ENCODE data around the gene NFATC3.
"Not testable (repeated sequence)": the region's sequence is repeated elsewhere in the genome, so short reads cannot be mapped to it uniquely, and the experiment has no call there.

Gene NFATC3

DNA sequence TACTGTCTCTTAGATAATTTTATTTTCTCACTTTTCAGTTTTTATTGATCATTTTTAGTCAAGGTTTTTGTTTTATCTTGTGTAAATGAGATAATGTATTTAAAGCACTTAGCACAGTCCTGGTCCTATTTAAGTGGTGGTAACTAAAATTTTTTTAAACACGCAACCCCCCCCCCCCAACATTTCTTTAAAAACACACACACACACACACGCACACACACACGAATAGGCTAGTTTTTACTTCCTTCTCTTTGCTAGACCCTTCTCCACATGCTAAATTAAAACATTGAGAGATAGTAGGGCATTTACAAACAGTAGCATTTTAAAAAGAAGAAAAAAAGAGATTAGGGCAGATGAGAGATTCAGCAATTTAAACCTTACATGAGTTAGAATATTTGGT lies 5.0 kb downstream of the NFATC3 start:
- DNase-seq = peak; percentile 56

GRCh38 chr16:68090533-68090932 lies 5.4 kb downstream of the NFATC3 start:
- no peak for DNase-seq

- peak; percentile 71 for DNase-seq
These were observed 6.5 kb downstream of the NFATC3 start for GRCh38 chr16:68091380-68092261.

DNA sequence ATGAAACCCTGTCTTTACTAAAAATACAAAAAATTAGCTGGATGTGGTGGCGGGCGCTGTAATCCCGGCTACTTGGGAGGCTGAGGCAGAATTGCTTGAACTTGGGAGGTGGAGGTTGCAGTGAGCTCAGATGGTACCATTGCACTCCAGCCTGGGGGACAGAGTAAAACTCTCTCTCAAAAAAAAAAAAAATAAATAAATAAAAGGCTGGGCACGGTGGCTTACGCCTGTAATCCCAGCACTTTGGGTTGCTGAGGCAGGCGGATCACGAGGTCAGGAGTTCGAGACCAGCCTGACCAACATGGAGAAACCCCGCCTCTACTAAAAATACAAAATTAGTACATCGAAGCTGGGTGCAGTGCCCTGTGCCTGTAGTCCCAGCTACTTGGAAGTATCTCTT lies 7.1 kb downstream of the NFATC3 start:
- not testable (repeated sequence) for DNase-seq

GRCh38 chr16:68093816-68094613 lies 8.8 kb downstream of the NFATC3 start:
- peak; percentile 76 for DNase-seq

- no peak for DNase-seq
These were observed 9.4 kb downstream of the NFATC3 start for GRCh38 chr16:68094614-68094934.

GRCh38 chr16:68096491-68096890 lies 11.3 kb downstream of the NFATC3 start:
- DNase-seq = no peak

DNA sequence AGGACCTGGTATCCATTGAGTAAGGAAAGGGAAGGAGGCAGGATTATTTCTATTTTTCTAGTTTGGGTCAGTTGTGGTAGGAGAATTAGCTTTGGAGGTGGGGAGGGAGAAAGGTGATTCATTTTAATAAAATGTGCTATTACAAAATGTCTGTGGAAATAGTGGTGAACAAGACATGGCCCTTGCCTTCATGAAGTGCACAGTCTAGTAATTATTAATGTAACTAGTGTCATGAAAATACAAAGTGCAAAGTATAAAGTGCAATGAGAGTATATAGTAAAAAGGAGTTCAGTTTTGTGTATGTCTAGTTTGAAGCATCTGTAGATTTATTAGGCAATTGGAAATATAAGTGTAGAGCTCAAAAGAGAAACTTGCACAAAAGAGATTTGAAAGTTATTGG lies 11.9 kb downstream of the NFATC3 start:
- no peak for DNase-seq

- DNase-seq = no peak
These were observed 12.7 kb downstream of the NFATC3 start for GRCh38 chr16:68097895-68098294.

- DNase-seq = no peak
These were observed 15.3 kb downstream of the NFATC3 start for GRCh38 chr16:68100488-68100887.

GRCh38 chr16:68105611-68106010 lies 20.4 kb downstream of the NFATC3 start:
- no peak for DNase-seq

- not testable (repeated sequence) for DNase-seq
These were observed 22.2 kb downstream of the NFATC3 start for GRCh38 chr16:68107230-68107928.

GRCh38 chr16:68109156-68109555 lies 24.0 kb downstream of the NFATC3 start:
- not testable (repeated sequence) for DNase-seq

GRCh38 chr16:68110611-68111010 lies 25.4 kb downstream of the NFATC3 start:
- DNase-seq = not testable (repeated sequence)

- DNase-seq = no peak
These were observed 26.2 kb downstream of the NFATC3 start for GRCh38 chr16:68111379-68111778.

DNA sequence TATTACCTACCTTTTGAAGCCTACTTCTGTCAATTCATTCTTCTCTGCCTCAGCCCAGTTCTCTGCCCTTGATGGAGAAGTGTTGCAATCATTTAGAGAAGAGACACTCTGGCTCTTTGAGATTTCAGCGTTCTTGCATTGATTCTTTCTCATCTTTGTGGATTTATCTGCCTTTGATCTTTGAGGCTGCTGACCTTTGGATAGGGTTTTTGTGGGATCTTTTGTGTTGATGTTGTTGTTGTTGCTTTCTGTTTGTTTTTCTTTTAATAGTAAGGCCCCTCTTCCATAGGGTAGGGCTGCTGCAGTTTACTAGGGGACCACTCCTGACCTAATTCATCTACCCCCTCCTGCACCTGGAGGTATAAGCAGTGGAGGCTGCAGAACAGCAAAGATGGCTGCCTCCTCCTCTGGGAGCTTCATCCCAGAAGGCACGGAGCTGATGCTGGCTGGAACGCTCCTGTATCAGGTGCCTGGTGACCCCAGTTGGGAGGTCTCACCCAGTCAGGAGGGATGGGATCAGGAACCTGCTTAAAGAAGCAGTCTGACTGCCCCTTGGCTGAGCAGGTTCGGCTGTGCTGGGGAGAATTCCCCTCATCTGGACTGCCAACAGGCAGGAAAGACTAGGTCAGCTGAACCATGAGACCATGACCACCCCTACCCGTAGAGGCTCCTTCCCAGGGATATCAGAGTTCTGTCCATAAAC lies 28.0 kb downstream of the NFATC3 start:
- no peak for DNase-seq

DNA sequence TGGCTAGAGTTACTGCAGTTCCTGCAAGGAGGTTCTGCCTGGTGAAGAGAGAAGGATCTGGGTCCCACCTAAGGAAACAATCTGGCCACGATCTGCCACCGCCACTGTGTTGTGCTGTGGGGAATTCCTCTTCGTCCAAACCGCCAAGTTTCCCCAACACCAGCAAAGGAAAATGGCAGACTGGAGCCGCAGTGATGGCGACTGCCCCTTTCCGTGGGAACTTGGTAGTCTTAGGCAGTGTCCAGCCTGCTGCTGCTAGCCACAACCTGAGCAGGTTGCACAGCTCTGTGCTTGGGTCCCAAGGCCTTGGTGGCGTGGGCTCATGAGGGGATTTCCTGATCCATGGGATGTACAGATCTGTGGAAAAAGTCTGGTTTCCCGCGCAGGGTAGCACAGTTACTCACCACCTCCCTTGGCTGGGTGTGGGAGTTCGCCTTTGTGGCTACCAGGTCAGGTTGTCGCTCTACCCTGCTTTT lies 28.6 kb downstream of the NFATC3 start:
- no peak for DNase-seq

DNA sequence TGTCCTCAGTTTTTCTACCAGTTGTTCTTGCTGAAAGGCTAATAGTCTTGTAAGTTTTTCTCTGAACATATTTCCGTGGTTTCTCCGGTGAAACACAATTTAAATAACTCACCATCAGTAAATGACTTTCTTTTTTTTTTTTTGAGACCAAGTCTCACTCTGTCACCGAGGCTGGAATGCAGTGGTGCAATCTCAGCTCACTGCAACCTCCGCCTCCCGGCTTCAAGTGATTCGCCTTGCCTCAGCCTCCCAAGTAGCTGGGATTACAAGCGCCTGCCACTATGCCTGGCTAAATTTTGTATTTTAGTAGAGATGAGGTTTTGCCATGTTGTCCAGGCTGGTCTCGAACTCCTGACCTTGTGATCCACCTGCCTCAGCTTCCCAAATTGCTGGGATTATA lies 29.8 kb downstream of the NFATC3 start:
- not testable (repeated sequence) for DNase-seq

GRCh38 chr16:68115851-68116250 lies 30.7 kb downstream of the NFATC3 start:
- DNase-seq = no peak

GRCh38 chr16:68116256-68116867 lies 31.2 kb downstream of the NFATC3 start:
- peak; percentile 74 for DNase-seq

DNA sequence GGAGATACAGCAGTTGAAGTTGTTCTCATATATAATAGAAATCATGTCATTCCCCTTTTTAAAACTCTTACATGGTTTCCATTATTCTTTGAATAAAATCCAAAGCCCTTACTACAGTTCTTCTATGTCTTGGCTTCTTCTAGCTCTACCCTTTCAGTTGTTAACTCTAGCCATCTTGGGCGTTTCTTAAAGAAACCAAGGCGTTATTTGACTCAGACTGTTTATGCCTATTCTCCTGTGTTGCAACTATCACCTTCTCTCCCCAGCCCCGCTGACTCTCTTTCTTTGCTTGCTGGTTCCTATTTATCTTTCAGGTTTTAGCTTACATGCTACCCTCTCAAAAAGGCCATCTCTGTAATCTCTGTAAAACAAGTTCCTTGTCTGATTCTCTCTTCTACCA lies 32.7 kb downstream of the NFATC3 start:
- DNase-seq = peak; percentile 18

DNA sequence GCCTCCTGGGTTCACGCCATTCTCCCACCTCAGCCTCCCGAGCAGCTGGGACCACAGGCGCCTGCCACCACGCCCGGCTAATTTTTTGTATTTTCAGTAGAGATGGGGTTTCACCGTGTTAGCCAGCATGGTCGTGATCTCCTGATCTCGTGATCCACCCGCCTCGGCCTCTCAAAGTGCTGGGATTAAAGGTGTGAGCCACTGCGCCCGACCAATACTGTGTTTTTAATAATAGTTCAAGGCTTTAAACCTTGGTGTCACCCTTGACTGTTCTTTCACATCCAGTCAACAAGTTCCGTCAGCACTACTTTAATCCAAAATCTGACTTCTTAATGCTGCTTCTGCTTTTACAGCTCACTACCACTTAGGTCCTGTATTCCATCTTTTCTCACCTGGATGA lies 33.8 kb downstream of the NFATC3 start:
- not testable (repeated sequence) for DNase-seq

Data from hematopoietic multipotent progenitor cell treated with erythropoietin and hydrocortisone succinate and interleukin-3 and kit ligand, for 6 days (in vitro differentiated cells).